COLO668 (cell line): ENCODE measurements around the gene HOXA3.
A peak's percentile ranks its signal among the peaks of the same experiment; 100 is the strongest.

ENCODE experiments used
- DNase-seq: peaks from one replicate; lab custom pipeline; 2025; ENCODE audit not compliant: unreplicated experiment; lab: John Stamatoyannopoulos, UW

The HOXA3 gene

DNA sequence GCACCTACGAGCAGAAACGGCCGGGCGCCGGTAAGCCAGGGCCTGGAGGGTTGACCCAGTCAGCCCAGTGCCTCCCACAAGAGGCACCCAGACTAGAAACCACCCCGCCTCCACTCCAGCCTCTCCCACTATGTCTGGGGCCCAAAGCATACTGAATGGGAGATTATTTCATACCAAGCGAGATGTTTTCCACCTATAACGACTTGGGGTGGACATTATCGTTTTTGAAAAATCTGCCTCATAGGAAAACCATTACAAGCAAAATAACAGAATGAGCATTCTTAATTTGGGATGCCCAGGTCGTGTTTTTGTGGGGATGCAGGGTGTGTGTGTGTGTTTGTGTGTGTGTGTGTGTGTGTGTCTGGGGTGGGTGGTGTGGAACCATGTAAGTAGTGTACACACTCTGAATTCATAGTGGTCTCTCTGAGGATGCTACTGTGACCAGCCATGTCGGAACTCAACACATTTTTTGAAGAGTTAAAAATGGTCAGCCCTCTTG lies 6.4 kb downstream of the HOXA3 start:
- DNase-seq: no peak

- DNase-seq: no peak
Measured at GRCh38 chr7:27145165-27145913, 7.0 kb downstream of the HOXA3 start.

GRCh38 chr7:27144781-27145164 lies 7.6 kb downstream of the HOXA3 start:
- no peak for DNase-seq

DNA sequence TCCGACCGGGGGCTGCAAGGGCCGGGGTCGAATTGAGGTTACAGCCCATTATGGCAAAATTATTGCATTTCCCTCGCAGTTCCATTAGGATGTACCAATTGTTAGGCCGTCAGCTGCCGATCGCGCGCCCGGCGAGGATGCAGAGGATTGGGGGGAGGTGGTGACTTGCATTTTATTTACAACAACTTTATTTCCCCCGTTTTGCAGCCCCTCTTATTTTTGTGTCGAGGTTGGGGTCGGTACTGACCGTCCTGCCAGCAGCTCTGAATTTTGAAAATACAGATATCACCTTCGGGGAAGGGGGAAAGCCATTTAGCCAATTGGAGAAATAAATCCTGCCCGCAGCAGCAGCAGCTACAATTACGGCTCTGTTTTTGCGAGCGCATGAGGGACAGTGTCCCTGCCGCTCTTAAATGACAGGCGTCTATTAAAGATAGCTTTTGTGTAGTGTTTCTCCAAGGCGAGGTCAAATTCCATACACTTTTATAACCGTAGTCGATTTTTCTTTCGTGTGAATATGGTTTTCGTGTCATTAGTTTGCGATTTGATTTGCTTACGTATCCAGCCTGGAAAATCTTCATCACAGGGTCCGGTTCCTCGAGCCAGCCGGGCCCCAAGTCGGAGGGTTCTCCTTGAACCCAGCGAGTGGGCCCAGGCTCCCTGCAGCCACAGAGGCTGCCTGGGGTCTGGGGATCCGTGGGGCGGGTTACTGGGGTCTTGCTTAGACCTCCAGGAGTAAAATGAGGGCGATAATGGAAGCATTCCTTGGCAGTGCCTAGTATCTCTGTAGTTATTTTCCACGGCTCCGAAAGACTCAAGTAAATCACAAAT lies 8.2 kb downstream of the HOXA3 start:
- no peak for DNase-seq

DNA sequence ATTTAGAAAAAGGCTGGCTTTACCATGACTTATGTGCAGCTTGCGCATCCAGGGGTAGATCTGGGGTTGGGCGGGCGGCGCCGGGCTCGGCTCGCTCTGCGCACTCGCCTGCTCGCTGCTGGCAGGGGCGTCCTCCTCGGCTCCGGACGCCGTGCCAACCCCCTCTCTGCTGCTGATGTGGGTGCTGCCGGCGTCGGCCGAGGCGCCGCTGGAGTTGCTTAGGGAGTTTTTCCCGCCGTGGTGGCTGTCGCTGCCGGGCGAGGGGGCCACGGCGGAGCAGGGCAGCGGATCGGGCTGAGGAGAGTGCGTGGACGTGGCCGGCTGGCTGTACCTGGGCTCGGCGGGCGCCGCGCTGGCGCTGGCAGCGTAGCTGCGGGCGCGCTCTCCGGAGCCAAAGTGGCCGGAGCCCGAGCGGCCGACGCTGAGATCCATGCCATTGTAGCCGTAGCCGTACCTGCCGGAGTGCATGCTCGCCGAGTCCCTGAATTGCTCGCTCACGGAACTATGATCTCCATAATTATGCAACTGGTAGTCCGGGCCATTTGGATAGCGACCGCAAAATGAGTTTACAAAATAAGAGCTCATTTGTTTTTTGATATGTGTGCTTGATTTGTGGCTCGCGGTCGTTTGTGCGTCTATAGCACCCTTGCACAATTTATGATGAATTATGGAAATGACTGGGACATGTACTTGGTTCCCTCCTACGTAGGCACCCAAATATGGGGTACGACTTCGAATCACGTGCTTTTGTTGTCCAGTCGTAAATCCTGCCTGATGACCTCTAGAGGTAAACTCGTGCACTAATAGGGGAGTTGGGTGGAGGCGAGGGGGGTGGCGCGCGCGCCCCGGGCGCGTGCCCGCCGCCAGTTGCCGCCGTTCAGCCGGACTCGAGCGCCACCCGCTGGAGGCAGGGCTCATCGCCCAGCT lies 9.1 kb downstream of the HOXA3 start, which contains the start of gene HOXA5:
HOXA5 (minus strand) TSS at position 659 of the 927 bp plus-strand sequence; CDS start at position 585, 74 bp downstream.
- peak; percentile 72 for DNase-seq

DNA sequence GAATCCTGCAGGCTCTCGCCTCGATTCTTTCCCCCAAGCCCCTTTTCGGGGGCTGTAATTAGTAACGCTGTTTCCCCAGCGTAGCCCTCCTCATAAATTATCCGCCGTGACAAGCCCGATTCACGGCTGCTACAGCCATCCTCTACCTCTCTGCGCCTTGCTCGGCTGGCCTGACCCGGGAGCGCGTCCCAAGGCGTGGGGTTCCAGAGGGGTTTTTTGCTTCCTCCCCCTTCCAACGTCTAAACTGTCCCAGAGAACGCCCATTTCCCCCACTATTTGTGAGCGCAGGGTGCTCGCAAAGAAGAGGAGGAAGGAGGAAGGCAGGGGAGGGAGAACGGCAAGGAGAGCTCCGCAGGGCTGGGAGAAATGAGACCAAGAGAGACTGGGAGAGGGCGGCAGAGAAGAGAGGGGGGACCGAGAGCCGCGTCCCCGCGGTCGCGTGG lies 9.8 kb downstream of the HOXA3 start:
- DNase-seq: no peak

GRCh38 chr7:27141923-27142579 lies 10.3 kb downstream of the HOXA3 start:
- no peak for DNase-seq

DNA sequence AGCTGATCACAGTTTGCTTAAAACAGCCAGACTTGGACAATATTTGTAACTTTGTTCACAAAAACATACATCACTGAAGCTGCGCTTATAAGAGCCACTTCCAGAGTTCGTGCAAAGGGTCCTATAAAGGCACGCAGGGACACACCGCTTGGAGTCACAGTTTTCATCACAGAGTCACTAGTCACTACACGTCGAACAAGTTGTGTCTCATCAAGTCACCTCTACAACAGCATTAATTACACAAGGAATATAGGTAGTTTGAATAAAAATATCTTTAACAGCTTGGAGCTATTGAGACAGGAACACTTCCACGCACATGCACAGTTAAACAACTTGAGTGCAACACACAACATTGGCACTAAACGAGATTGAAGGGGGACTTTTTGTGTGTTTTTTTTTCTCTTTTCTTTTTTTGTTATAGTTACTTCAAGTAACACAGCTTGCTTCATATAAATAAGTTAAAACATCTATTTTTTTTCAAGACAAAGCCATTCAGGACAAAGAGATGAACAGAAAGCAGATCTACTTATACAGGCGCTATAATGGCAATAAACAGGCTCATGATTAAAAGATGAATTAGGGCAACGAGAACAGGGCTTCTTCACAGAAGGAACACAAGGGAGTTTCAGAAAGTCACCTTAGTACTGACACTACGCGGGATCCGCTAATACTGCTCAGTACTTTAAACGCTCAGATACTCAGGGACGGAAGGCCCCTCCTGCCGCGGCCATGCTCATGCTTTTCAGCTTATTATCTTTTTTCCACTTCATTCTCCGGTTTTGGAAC lies 11.1 kb downstream of the HOXA3 start:
- DNase-seq: no peak

DNA sequence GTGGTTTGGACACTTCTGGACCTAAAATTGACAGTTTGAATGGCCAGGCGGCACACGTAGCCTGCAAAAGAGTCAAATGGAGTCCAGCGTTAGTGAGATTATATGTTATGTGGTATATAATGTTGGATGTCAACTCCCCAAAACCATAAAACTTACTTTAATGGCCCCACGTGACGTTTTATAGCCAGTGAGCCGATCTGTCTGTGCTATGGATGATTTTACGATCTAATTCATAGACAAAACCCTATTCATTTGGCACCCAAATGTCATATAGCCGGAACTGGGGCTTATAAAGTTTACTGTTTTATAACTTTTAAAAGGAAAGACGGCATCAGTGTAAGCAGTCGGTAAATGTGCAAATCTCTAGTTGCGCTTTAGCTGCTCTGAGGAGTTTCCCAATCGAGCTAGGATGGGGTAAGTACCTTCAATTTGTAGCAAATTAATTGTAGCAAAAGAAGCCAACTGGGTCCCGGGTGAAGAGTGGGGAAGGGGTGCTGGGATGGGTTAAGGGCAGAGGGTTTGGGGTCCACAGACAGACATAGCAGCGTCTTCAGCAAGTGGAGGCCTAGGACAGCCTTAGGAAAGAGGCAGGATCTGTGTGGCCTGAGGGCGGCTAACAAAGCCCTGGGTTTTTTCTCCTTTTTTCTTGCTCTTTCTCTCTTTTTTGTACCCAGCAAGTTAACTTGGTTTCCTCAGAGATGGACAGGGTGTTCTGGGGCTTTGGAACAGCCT lies 12.1 kb downstream of the HOXA3 start:
- no peak for DNase-seq

GRCh38 chr7:27139334-27140125 lies 12.9 kb downstream of the HOXA3 start:
- DNase-seq: no peak

DNA sequence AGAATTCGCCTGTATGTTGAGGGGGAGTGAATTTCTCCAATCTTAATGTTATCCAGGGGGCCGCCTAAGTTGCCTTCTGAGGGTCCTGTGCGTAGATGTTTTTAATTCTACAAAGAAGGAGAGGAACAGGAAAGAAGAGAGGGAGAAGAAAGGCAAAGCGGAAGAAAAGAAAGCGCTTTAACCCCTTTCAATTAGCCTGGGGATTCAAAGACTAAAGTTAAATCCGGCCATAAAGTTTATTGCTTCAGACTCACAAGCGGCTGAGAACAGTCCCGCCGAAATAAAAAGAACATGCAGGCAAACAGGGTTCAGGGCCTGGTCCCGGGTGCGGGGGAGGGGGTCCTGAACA lies 13.4 kb downstream of the HOXA3 start:
- no peak for DNase-seq

DNA sequence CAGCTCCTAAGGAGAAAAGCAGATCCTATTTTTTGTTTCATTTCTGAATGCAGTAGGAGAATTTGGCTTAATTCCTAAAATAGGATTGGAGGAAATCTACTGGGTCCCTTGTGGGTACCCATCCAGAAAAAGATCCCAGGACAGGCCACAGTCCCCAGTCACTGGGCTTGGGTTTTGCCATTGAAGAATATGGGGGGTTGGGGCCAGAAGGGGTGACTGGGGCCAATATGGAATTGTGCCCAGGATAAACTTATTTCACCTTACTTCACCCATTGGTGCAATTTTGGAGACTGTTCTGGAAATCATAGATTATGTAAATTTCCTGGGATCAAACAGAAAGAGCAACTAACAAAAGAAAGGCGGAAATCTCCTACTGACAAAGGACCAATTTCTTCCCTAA lies 13.9 kb downstream of the HOXA3 start:
- DNase-seq: no peak

DNA sequence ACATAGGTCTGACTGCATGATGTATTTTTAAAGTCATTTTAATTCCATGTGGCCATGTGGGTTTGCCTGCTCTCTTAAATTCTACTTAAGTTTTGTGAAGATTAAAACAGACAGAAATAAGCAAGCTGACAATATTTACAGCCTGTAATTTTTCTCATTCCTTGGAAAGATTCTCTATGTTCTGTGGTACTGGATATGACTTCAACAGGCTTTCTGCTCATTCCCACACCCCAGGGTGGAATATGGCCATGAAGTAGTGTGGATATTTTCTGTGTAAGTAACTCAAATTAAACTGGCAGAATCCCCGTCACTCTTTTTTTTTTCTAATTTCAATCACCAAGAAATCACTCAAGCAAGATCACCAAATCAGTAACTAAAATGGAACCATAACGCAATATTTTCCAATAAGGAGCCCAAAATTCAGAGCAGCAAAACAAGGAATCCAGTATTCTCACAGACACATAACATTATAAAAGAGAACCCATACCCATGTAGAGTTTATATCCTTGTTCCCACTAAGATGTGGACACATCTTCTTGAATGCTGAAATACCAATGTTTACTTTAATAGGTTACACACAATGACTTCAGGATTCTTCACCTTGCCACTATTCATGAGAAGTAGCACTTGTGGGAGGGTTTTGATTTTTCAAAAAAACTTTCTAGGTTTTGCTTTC lies 14.6 kb downstream of the HOXA3 start:
- no peak for DNase-seq

DNA sequence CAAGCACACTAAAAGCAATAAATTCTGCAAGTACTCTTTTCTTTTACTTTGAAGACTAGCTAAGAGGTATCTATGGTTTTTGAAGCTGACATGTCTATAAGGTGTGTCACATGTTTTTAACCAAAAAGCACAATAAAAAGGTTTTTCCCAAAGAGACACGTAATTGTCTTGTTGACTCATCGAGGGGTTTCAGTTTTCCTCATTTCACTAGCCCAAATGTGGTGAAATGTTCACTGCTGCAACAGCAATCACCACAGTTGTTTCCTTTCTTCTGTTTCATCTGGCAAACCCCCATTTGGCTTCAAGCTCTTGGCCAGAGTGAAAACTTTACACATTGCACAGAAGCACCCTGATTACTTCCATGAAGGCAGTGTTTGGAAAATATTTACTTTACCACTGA lies 18.0 kb downstream of the HOXA3 start:
- DNase-seq: no peak

GRCh38 chr7:27133409-27134231 lies 18.8 kb downstream of the HOXA3 start:
- DNase-seq: no peak

- no peak for DNase-seq
Measured at GRCh38 chr7:27132978-27133377, 19.4 kb downstream of the HOXA3 start.

DNA sequence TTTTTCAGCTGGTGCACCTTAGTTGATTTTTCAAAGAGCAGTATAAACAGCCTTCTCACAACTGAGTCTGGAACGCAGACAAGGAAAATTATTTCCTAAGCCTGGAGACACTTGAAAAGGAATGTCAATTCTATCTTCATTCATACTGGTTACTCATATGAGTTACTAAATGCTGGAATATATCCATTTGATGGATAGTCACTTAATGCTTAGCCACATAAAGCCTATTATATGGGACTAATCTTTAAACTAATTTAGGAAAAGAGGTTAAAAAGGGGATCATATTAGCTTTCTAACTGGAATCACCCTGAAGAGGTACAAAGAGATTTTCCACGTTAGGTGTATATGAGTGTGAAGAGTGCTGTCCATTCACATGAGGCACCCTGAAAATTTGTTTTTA lies 20.2 kb downstream of the HOXA3 start:
- DNase-seq: no peak
